Small intestine (tissue), 7 donors: Measurements from ENCODE around the gene ETV4. TPM values are rescaled to one million over a fixed set of nuclear protein-coding genes. Genes with fewer than 3 reads are reported as not detected.
"Not testable (repeated sequence)": the region's sequence is repeated elsewhere in the genome, so short reads cannot be mapped to it uniquely, and the experiment has no call there.

Source experiments
- DNase-seq, 2 donors: peaks; one replicate each; pipeline versions ENCODE4 v3.0.0 to v3.0.0-alpha.2; 2013
- FAIRE-seq: peaks from 2 replicates; lab custom pipeline; 2012; peaks lifted over from hg19 to GRCh38; lab: Jason Lieb, UNC
- H3K27ac ChIP-seq, 3 donors: one replicate each; pipeline ENCODE4 v1.5.1; 2013; ENCODE audit warnings: low read length in 2 of 3, mild to moderate bottlenecking in 2 of 3, control low read depth in 1 of 3, inconsistent platforms in 1 of 3, low read depth in 1 of 3, moderate library complexity in 1 of 3
- H3K27me3 ChIP-seq, 3 donors: one replicate each; pipeline ENCODE4 v1.6.1; 2013; ENCODE audit warnings: low read length in 3 of 3, inconsistent platforms in 1 of 3; ENCODE audit not compliant: control insufficient read depth in 3 of 3, insufficient read depth in 3 of 3
- H3K36me3 ChIP-seq, 3 donors: one replicate each; pipeline ENCODE4 v1.6.1; 2013; ENCODE audit warnings: low read length in 3 of 3, inconsistent platforms in 1 of 3, low read depth in 1 of 3, mild to moderate bottlenecking in 1 of 3, moderate library complexity in 1 of 3; ENCODE audit not compliant: control insufficient read depth in 3 of 3, insufficient read depth in 2 of 3
- H3K4me1 ChIP-seq, 3 donors: one replicate each; pipeline ENCODE4 v1.6.1; 2013; ENCODE audit warnings: low read length in 2 of 3, inconsistent platforms in 1 of 3, low read depth in 1 of 3, mild to moderate bottlenecking in 1 of 3, moderate library complexity in 1 of 3; ENCODE audit not compliant: control insufficient read depth in 3 of 3, insufficient read depth in 2 of 3
- H3K4me3 ChIP-seq, 3 donors: one replicate each; pipeline ENCODE4 v1.5.1; 2013; ENCODE audit warnings: low read length in 3 of 3, control low read depth in 1 of 3, inconsistent platforms in 1 of 3, low read depth in 1 of 3, mild to moderate bottlenecking in 1 of 3, moderate library complexity in 1 of 3
- H3K9me3 ChIP-seq, 2 donors: one replicate each; pipeline ENCODE4 v1.6.1; 2013; ENCODE audit warnings: low read depth in 1 of 2, low read length in 1 of 2; ENCODE audit not compliant: control insufficient read depth in 2 of 2, insufficient read depth in 1 of 2
- WGBS, 3 donors: extraction: QIAGEN DNeasy Blood & Tissue Kit; methylation state at CpG; one replicate each; pipeline ENCODE4 v1.1.7; 2013; 5-methylcytosine and 5-hydroxymethylcytosine counted together
- polyA plus RNA-seq, 4 donors: library from polyadenylated mRNA; stranded (reverse) in 3 of 4; unstranded in 1 of 4; fragments of 200-250 nt in 3 of 4; fragments of 120-200 nt in 1 of 4; gene quantifications; one replicate each; pipeline versions ENCODE4 v1.2.1 to v1.2.3, GENCODE V29; 2013
- donor health status: healthy with polysubstance abuse.
- donor health status: control.
- donor health status: control.
- donor health status: Bipolar disorder and iron deficiency.
- donor health status: healthy.

The ETV4 gene
- polyA plus RNA-seq, 4 donors = 1.3 to 16.4 (median 4.5) TPM

GRCh38 chr17:43526886-43527648 is 19.1 kb downstream of the ETV4 start:
- no peak for FAIRE-seq
- H3K4me3 ChIP-seq = no peak overlapping the region
- no peak overlapping the region for H3K27ac ChIP-seq
- peaks cover 0 to 26% (median 8%) of the 10 kb centered on the region in 3 donors for H3K4me1 ChIP-seq
- H3K27me3 ChIP-seq = no peaks in the 10 kb centered on the region
- peaks cover 11 to 79% (median 15%) of the 10 kb centered on the region in 3 donors for H3K36me3 ChIP-seq
- no peak for DNase-seq
- 70 to 80% (median 70%) methylated on average over 7 of the region's 7 CpGs for WGBS, 3 donors
- no peaks in the 10 kb centered on the region for H3K9me3 ChIP-seq

DNA sequence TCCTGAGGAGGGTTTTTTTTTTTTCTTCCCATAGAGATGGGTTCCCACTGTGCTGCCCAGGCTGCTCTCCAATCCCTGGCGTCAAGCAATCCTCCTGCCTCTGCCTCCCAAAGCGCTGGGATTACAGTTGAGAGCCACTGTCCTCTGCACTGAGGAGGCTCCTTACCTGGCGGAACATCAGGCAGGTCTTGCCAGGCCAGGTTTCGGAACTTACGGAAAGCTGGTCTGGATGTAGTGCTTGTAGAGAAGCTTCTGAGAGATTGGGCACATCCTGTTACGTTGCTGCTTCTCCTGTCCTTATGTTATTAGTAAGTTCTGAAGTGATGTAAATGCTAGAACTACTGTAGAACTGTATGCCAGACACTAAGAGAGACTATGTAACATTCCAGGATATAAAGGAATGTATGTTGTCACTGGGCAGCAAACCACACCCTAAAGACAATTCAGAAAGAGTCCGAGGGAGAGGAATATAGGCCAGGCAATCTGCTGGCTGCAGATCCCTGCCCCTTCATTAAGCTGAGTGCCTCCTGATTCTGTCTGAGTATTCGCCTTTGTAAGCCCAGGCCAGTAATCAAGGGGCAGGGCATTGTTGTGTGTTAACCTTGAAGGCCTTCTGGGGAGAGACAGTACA is 21.1 kb downstream of the ETV4 start:
- Histone ChIP-seq H3K4me1 (peaks cover 0 to 11% (median 0%) of the 10 kb centered on the region in 3 donors), H3K9me3 (no peaks in the 10 kb centered on the region), H3K27me3 (no peaks in the 10 kb centered on the region), H3K4me3 (no peak overlapping the region), H3K27ac (peak overlapping the region in 1 of 3 donors; percentile 19), H3K36me3 (peaks cover 19 to 92% (median 21%) of the 10 kb centered on the region in 3 donors)
- no peak for DNase-seq
- FAIRE-seq = no peak
- 84 to 92% (median 87%) methylated on average over 8 of the region's 8 CpGs for WGBS, 3 donors

GRCh38 chr17:43521389-43521788 is 24.8 kb downstream of the ETV4 start:
- no peak overlapping the region for H3K4me3 ChIP-seq
- H3K4me1 ChIP-seq = peaks cover 0 to 15% (median 0%) of the 10 kb centered on the region in 3 donors
- no peaks in the 10 kb centered on the region for H3K9me3 ChIP-seq
- DNase-seq (no peak), FAIRE-seq (no peak)
- no peaks in the 10 kb centered on the region for H3K27me3 ChIP-seq
- H3K27ac ChIP-seq = no peak overlapping the region
- H3K36me3 ChIP-seq = peaks cover 32 to 74% (median 33%) of the 10 kb centered on the region in 3 donors
- WGBS, 3 donors = 87 to 97% (median 97%) methylated on average over 4 of the region's 4 CpGs

DNA sequence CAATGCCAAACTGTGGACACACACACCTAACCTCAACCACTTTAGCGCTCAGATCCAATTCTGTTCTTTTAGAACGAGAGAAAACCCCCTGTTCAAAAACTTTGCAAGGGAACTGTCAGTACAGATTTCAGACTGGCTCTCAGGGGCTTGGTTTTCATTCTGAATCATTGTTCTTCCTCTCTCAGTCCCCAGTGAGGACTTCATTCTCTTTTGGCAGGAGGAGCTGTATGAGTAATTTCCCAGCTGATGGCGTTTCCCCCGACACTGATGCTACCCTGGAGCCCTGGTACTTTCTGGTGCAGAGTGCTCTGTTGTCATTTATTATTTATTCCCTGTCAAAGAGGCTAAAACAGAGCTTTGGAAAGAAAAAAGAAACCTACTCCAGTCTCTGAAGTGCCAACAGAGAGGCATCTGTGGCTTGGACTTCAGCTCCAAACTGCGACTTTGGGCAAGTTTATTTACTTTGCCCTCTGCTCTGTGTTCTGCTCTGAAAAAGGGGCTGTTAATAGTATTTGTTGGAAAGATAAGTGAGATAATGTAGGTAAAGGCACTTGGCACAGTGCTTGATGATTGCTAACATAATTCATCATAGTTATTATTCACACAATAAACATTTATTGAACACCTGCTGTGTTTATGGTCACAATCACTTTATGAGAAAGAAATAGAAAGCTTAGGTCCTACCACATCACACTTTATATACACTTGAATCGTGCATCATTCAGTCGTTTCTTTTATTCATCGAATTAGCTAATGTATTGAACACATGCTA is 28.3 kb downstream of the ETV4 start:
- Histone ChIP-seq H3K36me3 (peaks cover 27 to 59% (median 30%) of the 10 kb centered on the region in 3 donors), H3K4me3 (no peak overlapping the region)

DNA sequence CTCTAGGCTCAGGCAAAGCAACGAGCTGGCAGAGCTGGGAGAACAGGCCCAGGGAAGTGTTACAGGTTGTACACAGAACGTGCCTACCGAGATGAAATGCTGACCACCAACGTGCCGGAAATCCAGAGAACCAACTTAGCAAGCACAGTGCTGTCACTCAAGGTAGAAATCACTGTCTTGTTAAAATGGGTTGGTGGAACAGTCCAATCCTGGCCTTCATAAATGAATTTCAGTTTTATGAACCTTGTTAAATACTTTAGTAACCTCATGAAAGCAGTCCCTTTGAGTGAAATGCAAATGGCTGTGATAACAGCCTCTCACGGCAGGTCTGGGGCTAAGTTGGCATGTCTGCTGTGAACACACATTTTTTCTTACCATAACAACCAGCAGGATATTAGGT is 29.0 kb downstream of the ETV4 start:
- FAIRE-seq = no peak
- DNase-seq = no peak
- Histone ChIP-seq H3K4me3 (no peak overlapping the region), H3K27ac (peak overlapping the region in 1 of 3 donors; percentile 15), H3K27me3 (no peaks in the 10 kb centered on the region), H3K9me3 (no peaks in the 10 kb centered on the region), H3K36me3 (peaks cover 26 to 57% (median 32%) of the 10 kb centered on the region in 3 donors), H3K4me1 (peaks cover 0 to 9% (median 0%) of the 10 kb centered on the region in 3 donors)
- WGBS, 3 donors = 31 to 65% (median 38%) methylated on average over 6 of the region's 6 CpGs

More for the DNA sequence above, 28.3 kb downstream of the ETV4 start:
- peaks cover 0 to 9% (median 0%) of the 10 kb centered on the region in 3 donors for H3K4me1 ChIP-seq
- H3K9me3 ChIP-seq = no peaks in the 10 kb centered on the region
- FAIRE-seq (no peak), DNase-seq (peak in 1 of 2 donors; percentile 55)
- H3K27ac ChIP-seq = peak overlapping the region in 1 of 3 donors; percentile 19
- WGBS, 3 donors = 14 to 52% (median 30%) methylated on average over 8 of the region's 8 CpGs
- H3K27me3 ChIP-seq = no peaks in the 10 kb centered on the region

DNA sequence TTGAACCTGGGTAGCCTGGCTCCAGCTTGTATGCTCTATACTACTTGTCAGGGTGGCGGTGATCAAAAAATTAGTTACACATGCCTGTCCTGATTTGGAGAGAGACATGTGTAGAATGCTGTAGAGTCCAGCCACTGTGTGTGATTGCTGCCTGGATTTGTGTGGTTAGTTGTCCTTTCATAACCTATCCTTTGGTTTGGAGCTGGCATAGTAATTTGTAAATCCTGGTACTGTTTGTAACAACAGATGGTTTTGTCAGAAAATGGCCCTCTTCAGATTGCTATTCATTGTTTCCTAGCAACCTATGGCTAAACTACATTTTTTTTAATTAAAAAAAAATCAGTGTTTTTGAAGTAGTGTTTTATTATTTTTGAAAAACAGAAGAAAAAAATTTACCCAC is 30.5 kb downstream of the ETV4 start:
- Histone ChIP-seq H3K4me1 (peaks cover 0 to 9% (median 0%) of the 10 kb centered on the region in 3 donors), H3K4me3 (no peak overlapping the region), H3K9me3 (no peaks in the 10 kb centered on the region), H3K36me3 (peaks cover 19 to 55% (median 27%) of the 10 kb centered on the region in 3 donors), H3K27ac (no peak overlapping the region), H3K27me3 (no peaks in the 10 kb centered on the region)
- FAIRE-seq (no peak), DNase-seq (no peak)
- WGBS, 3 donors = 95 to 100% (median 96%) methylated on average over 1 of the region's 1 CpG

DNA sequence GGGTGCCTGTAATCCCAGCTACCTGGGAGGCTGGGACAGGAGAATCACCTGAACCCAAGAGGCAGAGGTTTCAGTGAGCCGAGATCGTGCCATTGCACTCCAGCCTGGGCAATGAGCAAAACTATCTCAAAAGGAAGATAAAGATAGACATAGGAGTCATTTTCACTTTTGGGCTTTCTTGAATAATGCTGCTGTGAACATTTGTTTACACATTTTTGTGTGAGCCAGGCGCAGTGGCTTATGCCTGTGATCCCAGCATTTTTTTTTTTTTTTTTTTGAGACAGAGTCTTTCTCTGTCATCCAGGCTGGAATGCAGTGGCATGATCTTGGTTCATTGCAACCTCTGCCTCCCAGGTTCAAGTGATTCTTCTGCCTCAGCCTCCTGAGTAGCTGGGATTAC is 34.9 kb downstream of the ETV4 start:
- H3K4me3 ChIP-seq, H3K27me3 ChIP-seq, H3K27ac ChIP-seq, FAIRE-seq, DNase-seq, H3K9me3 ChIP-seq, H3K4me1 ChIP-seq: not testable (repeated sequence)
- WGBS, 3 donors = 89 to 100% (median 92%) methylated on average over 3 of the region's 3 CpGs
- H3K36me3 ChIP-seq = peaks cover 11 to 59% (median 26%) of the 10 kb centered on the region in 3 donors

DNA sequence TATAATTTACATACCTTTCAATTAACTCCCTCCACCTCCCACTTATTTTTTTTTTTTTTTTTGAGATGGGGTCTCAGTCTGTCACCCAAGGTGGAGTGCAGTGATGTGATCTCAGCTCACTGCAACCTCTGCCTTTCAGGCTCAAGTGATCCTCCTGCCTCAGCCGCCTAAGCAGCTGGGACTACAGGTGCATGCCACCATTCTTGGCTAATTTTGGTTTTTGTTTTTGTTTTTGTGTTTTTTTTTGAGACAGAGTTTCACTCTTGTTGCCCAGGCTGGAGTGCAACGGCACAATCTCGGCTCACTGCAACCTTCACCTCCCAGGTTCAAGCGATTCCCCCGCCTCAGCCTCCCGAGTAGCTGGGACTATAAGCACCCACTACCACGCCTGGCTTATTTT is 36.7 kb downstream of the ETV4 start:
- not testable (repeated sequence) for H3K4me3 ChIP-seq

More for the DNA sequence above, 36.7 kb downstream of the ETV4 start:
- not testable (repeated sequence) for FAIRE-seq, H3K27me3 ChIP-seq, H3K4me1 ChIP-seq, H3K9me3 ChIP-seq, H3K27ac ChIP-seq, DNase-seq
- H3K36me3 ChIP-seq = peaks cover 23 to 67% (median 32%) of the 10 kb centered on the region in 3 donors
- WGBS, 3 donors = 94 to 98% (median 94%) methylated on average over 7 of the region's 7 CpGs
